WTC11 (cell line): ENCODE measurements around the gene COG8. TPM values are rescaled to one million over a fixed set of nuclear protein-coding genes. Genes with fewer than 3 reads are reported as not detected.

ENCODE experiments used
- ATAC-seq: fragments of 200-7000 bp; cut with Tn5 transposase; 2 replicates; pipeline ENCODE4 v1.10.0; 2021; ENCODE audit warnings: mild to moderate bottlenecking, moderate library complexity
- CTCF ChIA-PET: fragments of 300-600 bp; sonication (Branson Sonifier 250); formaldehyde crosslinking; loops from one replicate; lab custom pipeline; 2021; ENCODE audit warnings: antibody characterized with exemption; lab: Charles Lee
- POLR2A ChIA-PET: fragments of 350-600 bp; sonication (Branson Sonifier 250); formaldehyde crosslinking; loops from one replicate; lab custom pipeline; 2021; ENCODE audit warnings: antibody characterized with exemption; lab: Charles Lee
- DNase-seq: peaks from one replicate; pipeline ENCODE4 v3.0.0; 2021; ENCODE audit warnings: low spot score
- H3K27ac Mint-ChIP-seq: 2 replicates; pipeline ENCODE4 v1.8.0; 2021; ENCODE audit warnings: mixed read lengths
- H3K27me3 Mint-ChIP-seq: 2 replicates; pipeline ENCODE4 v1.8.0; 2021; ENCODE audit warnings: low read depth, mild to moderate bottlenecking, moderate library complexity, mixed read lengths
- H3K36me3 Mint-ChIP-seq: 2 replicates; pipeline ENCODE4 v1.8.0; 2021; ENCODE audit warnings: mixed read lengths
- H3K4me1 Mint-ChIP-seq: 2 replicates; pipeline ENCODE4 v1.8.0; 2022; ENCODE audit warnings: mixed read lengths
- H3K4me3 Mint-ChIP-seq: 2 replicates; pipeline ENCODE4 v1.8.0; 2021; ENCODE audit warnings: mild to moderate bottlenecking, moderate library complexity, mixed read lengths
- H3K9me3 Mint-ChIP-seq: 2 replicates; pipeline ENCODE4 v1.8.0; 2021; ENCODE audit warnings: mixed read lengths
- ATF3 ChIP-seq: sonication (generic); formaldehyde crosslinking; conservative IDR thresholded peaks from 2 replicates; pipeline ENCODE4 v1.8.1; 2022; ENCODE audit warnings: mild to moderate bottlenecking, missing genetic modification reagents
- ATF6 ChIP-seq: sonication (generic); formaldehyde crosslinking; IDR thresholded peaks from 2 replicates; pipeline ENCODE4 v1.8.1; 2023; ENCODE audit warnings: mild to moderate bottlenecking, missing genetic modification reagents
- CBFB ChIP-seq: sonication (generic); formaldehyde crosslinking; IDR thresholded peaks from 2 replicates; pipeline ENCODE4 v1.8.1; 2022; ENCODE audit warnings: mild to moderate bottlenecking, low read depth, missing genetic modification reagents
- CDX4 ChIP-seq: fragments of 250-450 bp; sonication (Bioruptor Pico); IDR thresholded peaks from 2 replicates; pipeline ENCODE4 v1.9.0; 2021; ENCODE audit warnings: moderate library complexity, mild to moderate bottlenecking, inconsistent platforms, borderline replicate concordance
- CREB1 ChIP-seq: sonication (generic); formaldehyde crosslinking; IDR thresholded peaks from 2 replicates; pipeline ENCODE4 v1.8.0; 2023; ENCODE audit warnings: mild to moderate bottlenecking, missing genetic modification reagents
- E2F1 ChIP-seq: sonication (generic); formaldehyde crosslinking; IDR thresholded peaks from 2 replicates; pipeline ENCODE4 v1.8.0; 2022; ENCODE audit warnings: mild to moderate bottlenecking, missing genetic modification reagents
- ERG ChIP-seq: fragments of 250-450 bp; sonication (Bioruptor Pico); IDR thresholded peaks from 2 replicates; pipeline ENCODE4 v1.8.0; 2021; ENCODE audit warnings: mild to moderate bottlenecking
- ETV6 ChIP-seq: sonication (generic); formaldehyde crosslinking; IDR thresholded peaks from 2 replicates; pipeline ENCODE4 v1.8.1; 2022; ENCODE audit warnings: mild to moderate bottlenecking, missing genetic modification reagents
- GABPB1 ChIP-seq: sonication (generic); formaldehyde crosslinking; IDR thresholded peaks from 2 replicates; pipeline ENCODE4 v1.8.1; 2023; ENCODE audit warnings: mild to moderate bottlenecking, missing genetic modification reagents
- GRHL2 ChIP-seq: fragments of 250-450 bp; sonication (Bioruptor Pico); IDR thresholded peaks from 2 replicates; pipeline ENCODE4 v1.8.0; 2022; ENCODE audit warnings: mild to moderate bottlenecking, moderate library complexity; ENCODE audit not compliant: insufficient replicate concordance, severe bottlenecking
- MLX ChIP-seq: sonication (generic); formaldehyde crosslinking; IDR thresholded peaks from 2 replicates; pipeline ENCODE4 v1.8.1; 2023; ENCODE audit warnings: mild to moderate bottlenecking, missing genetic modification reagents, moderate library complexity
- NFYB ChIP-seq: sonication (generic); formaldehyde crosslinking; conservative IDR thresholded peaks from 2 replicates; pipeline ENCODE4 v1.8.0; 2022; ENCODE audit warnings: low read depth, missing genetic modification reagents
- PRDM15 ChIP-seq: sonication (generic); formaldehyde crosslinking; IDR thresholded peaks from 2 replicates; pipeline ENCODE4 v1.8.0; 2022; ENCODE audit warnings: missing genetic modification reagents
- TP53 ChIP-seq: sonication (generic); formaldehyde crosslinking; IDR thresholded peaks from 2 replicates; pipeline ENCODE4 v1.8.1; 2023; ENCODE audit warnings: mild to moderate bottlenecking, missing genetic modification reagents
- ZBTB43 ChIP-seq: sonication (generic); formaldehyde crosslinking; IDR thresholded peaks from 2 replicates; pipeline ENCODE4 v1.8.1; 2023; ENCODE audit warnings: mild to moderate bottlenecking, missing genetic modification reagents
- ZNF219 ChIP-seq: sonication (generic); formaldehyde crosslinking; IDR thresholded peaks from 2 replicates; pipeline ENCODE4 v1.8.0; 2023; ENCODE audit warnings: missing genetic modification reagents, mild to moderate bottlenecking, borderline replicate concordance
- ZNF281 ChIP-seq: sonication (generic); formaldehyde crosslinking; IDR thresholded peaks from 2 replicates; pipeline ENCODE4 v1.8.0; 2023; ENCODE audit warnings: mild to moderate bottlenecking, missing genetic modification reagents
- ZNF396 ChIP-seq: fragments of 250-450 bp; sonication (Bioruptor Pico); IDR thresholded peaks from 2 replicates; pipeline ENCODE4 v1.8.0; 2021; ENCODE audit warnings: mild to moderate bottlenecking, moderate library complexity, borderline replicate concordance
- total RNA-seq: library from RNA; stranded (reverse); gene quantifications from 3 replicates; pipeline ENCODE4 v1.2.3, GENCODE V29; 2021

The COG8 gene
- total RNA-seq, 1 experiment from 2014 or later, result 56.5 TPM

GRCh38 chr16:69339289-69340094 is at the start of gene COG8, which contains the start of gene NIP7 (continued):
- TF ChIP-seq E2F1 (CRISPR knock-in tag), result no peak
- TF ChIP-seq PRDM15, result 0 out of 2 replicates have a peak, but pooled peaks have one; percentile 18
- peak; percentile 94; the same call in 1 of the 2 replicates for TF ChIP-seq CBFB (CRISPR knock-in tag)
- TF ChIP-seq NFYB (CRISPR knock-in tag), result no peak
- peak; percentile 88 for TF ChIP-seq GABPB1 (CRISPR knock-in tag)
- no peak for TF ChIP-seq ATF6 (CRISPR knock-in tag)

- ATAC-seq (no peak), DNase-seq (no peak)
- CTCF ChIA-PET, result interaction anchor here (0.6 to 3.5 kb wide), 3 partner anchors 9 to 323 kb away, joined by 3 to 20 read pairs (median 4); no protein-coding TSS in a partner anchor
- no peaks in the 10 kb centered on the region for H3K9me3 Mint-ChIP-seq
- no peaks in the 10 kb centered on the region for H3K27me3 Mint-ChIP-seq
- POLR2A ChIA-PET, result no interaction called here
- H3K36me3 Mint-ChIP-seq, result peaks cover 23% of the 10 kb centered on the region
- H3K4me3 Mint-ChIP-seq, result peak overlapping the region; percentile 85
- H3K27ac Mint-ChIP-seq, result no peak overlapping the region
- H3K4me1 Mint-ChIP-seq, result peaks cover 3% of the 10 kb centered on the region
- TF ChIP-seq TP53 (CRISPR knock-in tag) (no peak), ZNF396 (CRISPR knock-in tag) (no peak), ZBTB43 (CRISPR knock-in tag) (no peak), ZNF281 (CRISPR knock-in tag) (no peak), MLX (CRISPR knock-in tag) (no peak), ATF3 (CRISPR knock-in tag) (no peak), ERG (CRISPR knock-in tag) (no peak), CDX4 (CRISPR knock-in tag) (no peak), GRHL2 (CRISPR knock-in tag) (no peak), CREB1 (CRISPR knock-in tag) (no peak), GABPB1 (CRISPR knock-in tag) (no peak), ETV6 (no peak), ZNF219 (CRISPR knock-in tag) (no peak)
Observed at GRCh38 chr16:69386596-69386995, 47.2 kb upstream of the COG8 start.
